ENCODE data around the gene PARD3. TPM values are rescaled to one million over a fixed set of nuclear protein-coding genes. Genes with fewer than 3 reads are reported as not detected.
"Not testable (repeated sequence)": the region's sequence is repeated elsewhere in the genome, so short reads cannot be mapped to it uniquely, and the experiment has no call there.

The PARD3 gene
- total RNA-seq, 2 experiments from 2014 or later: 1.3 to 1.9 TPM

DNA sequence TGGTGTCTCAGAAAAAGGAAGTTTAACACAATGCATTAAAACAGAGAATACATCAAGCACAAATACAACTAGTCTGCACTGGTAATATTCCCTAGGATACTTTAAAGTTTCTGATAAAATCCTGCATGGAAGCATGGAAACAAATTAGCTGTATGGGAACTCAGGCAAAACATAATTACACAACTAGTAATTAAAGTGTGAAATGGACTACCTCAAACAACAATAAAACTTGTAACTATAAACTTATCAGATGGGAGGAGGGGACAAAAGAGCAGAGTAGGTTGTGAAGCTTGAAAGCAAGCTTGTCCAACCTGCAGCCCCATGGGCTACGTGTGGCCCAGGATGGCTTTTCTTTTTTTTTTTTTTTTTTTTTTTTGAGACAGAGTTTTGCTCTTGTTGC, 98.9 kb downstream of the PARD3 start:
- Mint-ChIP-seq H3K27ac (no peak overlapping the region), H3K27me3 (peaks cover 2% of the 10 kb centered on the region), H3K36me3 (no peaks in the 10 kb centered on the region), H3K9me3 (no peaks in the 10 kb centered on the region), H3K4me3 (no peak overlapping the region), H3K4me1 (no peaks in the 10 kb centered on the region)
- DNase-seq: no peak

DNA sequence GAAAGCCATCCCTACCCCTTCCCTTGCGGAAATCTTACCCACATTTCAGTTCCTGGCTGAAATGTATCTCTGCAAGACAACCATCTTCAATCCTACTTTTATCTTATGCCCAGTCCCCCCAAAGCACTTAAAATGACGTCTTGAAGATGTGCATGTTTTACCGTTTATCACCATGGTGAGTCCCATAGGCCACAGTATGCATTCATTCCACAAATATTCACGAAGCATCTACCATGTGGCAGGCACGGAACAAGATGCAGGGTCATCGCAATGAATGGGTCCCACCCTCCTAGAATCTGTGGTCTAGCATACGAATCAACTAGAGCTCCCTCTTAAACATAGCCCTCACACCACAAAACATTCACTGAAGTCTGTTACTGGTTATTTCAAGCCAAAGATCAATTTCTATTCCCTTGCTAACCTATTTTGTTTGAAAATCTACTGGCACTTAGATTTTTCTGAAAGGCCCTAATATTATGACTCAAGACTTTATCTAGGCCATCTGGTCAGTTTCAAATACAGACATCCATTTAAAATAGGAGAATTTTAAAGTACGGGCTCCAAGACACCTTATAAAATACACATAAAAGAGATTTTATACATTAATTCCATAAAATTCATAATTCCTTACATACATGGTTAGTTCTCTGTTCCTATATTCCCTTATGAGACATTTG, 99.4 kb downstream of the PARD3 start:
- no peak for DNase-seq
- peaks cover 2% of the 10 kb centered on the region for H3K27me3 Mint-ChIP-seq
- H3K27ac Mint-ChIP-seq: no peak overlapping the region
- H3K4me1 Mint-ChIP-seq: no peaks in the 10 kb centered on the region
- no peaks in the 10 kb centered on the region for H3K9me3 Mint-ChIP-seq
- H3K4me3 Mint-ChIP-seq: no peak overlapping the region
- no peaks in the 10 kb centered on the region for H3K36me3 Mint-ChIP-seq

DNA sequence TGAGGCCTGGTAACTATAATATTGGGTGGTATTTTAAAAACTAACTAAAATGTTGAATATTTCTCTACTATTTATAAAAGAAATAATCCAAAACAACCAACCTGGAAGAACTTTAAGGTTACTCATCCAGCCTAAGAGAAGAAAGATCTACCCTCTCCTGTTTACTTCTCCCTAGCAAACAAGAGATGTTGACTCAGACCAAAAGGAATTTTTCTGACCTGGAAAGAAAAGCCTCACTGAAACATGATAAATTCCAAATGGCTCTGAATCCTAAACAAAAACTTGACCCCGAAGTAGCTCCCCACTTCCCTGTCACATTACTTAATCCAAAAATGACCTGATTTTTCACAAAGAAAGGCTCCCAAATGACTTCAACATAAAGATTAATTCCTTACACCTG, 101.2 kb downstream of the PARD3 start:
- no peak overlapping the region for H3K27ac Mint-ChIP-seq
- no peak overlapping the region for H3K4me3 Mint-ChIP-seq
- H3K36me3 Mint-ChIP-seq: no peaks in the 10 kb centered on the region
- no peaks in the 10 kb centered on the region for H3K4me1 Mint-ChIP-seq
- H3K27me3 Mint-ChIP-seq: peaks cover 2% of the 10 kb centered on the region
- no peaks in the 10 kb centered on the region for H3K9me3 Mint-ChIP-seq
- no peak for DNase-seq

DNA sequence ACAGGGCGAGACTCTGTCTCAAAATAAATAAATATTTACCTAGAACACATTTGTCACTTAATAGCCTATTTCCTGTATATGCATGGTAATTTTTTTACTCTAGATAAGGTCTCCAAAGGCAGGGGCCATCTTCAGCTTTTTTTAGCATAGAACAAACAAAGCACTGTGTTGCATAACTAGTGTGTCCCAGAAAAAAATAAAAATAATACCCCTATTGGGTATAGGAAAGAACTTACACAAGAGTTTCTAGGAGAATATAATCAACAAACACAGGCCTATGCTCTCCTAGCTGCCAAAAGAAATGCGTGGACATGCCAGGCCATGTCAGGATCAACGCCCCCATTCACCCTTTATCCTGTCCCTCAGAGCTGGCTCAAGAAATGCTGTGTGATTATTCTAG, 103.6 kb downstream of the PARD3 start:
- no peak for DNase-seq
- Mint-ChIP-seq H3K9me3 (no peaks in the 10 kb centered on the region), H3K4me3 (no peak overlapping the region), H3K27me3 (peaks cover 2% of the 10 kb centered on the region), H3K27ac (no peak overlapping the region), H3K4me1 (no peaks in the 10 kb centered on the region), H3K36me3 (no peaks in the 10 kb centered on the region)

DNA sequence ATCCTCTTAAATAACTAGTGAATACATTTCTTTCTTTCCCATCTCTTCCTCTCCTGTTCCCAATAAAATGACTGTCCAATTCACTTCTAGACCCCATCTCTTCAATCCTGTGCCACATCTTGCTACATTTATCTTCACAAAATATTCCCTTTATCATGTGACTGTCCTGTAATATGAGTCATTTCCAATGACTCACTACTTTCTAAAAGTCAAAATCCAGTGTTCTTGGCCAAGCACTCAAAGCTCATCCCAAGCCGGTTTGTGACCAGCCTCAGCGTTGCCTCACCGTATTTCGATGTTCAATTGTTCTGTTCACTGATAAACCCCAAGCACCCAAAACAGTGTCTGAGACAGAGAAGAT, 104.7 kb downstream of the PARD3 start:
- Mint-ChIP-seq H3K36me3 (no peaks in the 10 kb centered on the region), H3K9me3 (no peaks in the 10 kb centered on the region), H3K4me1 (peaks cover 5% of the 10 kb centered on the region), H3K27me3 (peaks cover 4% of the 10 kb centered on the region), H3K4me3 (no peak overlapping the region), H3K27ac (no peak overlapping the region)
- DNase-seq: no peak

DNA sequence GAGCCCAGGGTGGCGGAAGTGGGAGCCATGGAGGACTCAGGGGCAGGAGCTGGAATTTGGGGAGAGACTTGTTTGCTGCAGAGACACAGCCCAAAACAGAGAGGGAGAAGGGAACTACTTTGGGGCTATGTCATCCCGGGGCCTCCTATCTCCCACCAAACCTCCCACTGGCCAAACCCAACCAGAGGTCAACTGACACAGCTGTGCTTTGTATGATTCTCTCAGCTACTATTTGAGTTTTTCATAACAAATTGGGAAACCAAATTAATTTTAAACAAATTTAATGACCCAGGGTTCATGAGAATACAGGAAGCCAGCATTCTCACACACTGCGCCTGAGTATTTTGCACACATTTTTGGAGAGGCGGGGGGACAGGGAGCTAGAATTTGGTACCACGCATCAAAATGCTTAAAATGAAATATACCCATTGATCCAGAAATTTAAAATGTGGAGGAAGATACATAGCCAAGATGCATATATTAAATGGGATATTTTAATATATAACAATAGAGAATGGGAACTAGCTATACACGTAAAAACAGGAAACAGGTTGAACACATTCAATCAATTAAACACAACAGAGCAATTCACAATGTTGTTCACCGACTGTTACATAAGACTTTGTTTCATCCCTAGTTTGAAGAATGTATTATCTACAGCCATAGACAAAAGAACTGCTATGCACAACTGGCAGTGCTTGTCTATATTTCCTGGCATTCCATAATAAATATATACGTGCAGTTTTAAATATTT, 105.3 kb downstream of the PARD3 start:
- DNase-seq: no peak
- H3K36me3 Mint-ChIP-seq: no peaks in the 10 kb centered on the region
- H3K9me3 Mint-ChIP-seq: no peaks in the 10 kb centered on the region
- H3K27me3 Mint-ChIP-seq: peaks cover 5% of the 10 kb centered on the region
- H3K4me1 Mint-ChIP-seq: peaks cover 7% of the 10 kb centered on the region
- H3K27ac Mint-ChIP-seq: no peak overlapping the region
- H3K4me3 Mint-ChIP-seq: no peak overlapping the region

DNA sequence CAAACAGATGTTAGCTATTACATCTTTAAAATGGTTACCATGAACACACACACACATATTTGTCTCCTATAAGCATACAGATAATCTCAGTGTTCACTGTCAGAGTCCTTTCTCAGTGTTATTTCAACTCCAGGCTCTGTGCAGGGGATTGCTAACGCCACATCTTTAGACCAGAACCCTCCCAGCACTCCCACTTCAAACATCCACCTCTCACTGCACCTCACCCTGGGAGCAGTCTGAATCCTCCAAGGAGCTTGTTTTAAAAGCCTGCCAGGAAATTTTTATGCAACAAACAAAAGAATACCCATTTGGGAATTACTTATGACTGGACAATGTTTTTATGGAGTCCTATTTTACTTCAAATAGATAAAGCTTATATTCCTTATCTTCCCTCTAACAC, 107.4 kb downstream of the PARD3 start:
- DNase-seq: no peak
- Mint-ChIP-seq H3K27ac (no peak overlapping the region), H3K36me3 (no peaks in the 10 kb centered on the region)

DNA sequence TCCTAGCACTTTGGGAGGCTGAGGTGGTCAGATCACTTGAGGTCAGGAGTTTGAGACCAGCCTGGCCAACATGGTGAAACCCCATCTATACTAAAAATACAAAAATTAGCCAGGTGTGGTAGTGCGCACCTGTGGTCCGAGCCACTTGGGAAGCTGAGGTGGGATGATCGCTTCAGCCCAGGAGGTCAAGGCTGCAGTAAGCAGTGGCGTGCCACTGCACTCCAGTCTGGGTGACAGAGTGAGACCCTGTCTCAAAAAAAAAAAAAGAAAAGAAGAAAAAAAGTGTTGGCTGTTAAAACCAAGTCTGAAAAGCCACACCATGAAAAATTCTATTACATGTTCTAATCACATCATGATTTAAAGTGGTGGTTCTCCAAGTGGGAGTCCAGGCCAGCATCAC, 108.1 kb downstream of the PARD3 start:
- not testable (repeated sequence) for H3K27me3 Mint-ChIP-seq, H3K4me3 Mint-ChIP-seq, H3K9me3 Mint-ChIP-seq, H3K27ac Mint-ChIP-seq, H3K4me1 Mint-ChIP-seq, DNase-seq, H3K36me3 Mint-ChIP-seq

More for the DNA sequence above, 107.4 kb downstream of the PARD3 start:
- H3K9me3 Mint-ChIP-seq: no peaks in the 10 kb centered on the region
- peaks cover 7% of the 10 kb centered on the region for H3K4me1 Mint-ChIP-seq
- peaks cover 5% of the 10 kb centered on the region for H3K27me3 Mint-ChIP-seq
- no peak overlapping the region for H3K4me3 Mint-ChIP-seq

DNA sequence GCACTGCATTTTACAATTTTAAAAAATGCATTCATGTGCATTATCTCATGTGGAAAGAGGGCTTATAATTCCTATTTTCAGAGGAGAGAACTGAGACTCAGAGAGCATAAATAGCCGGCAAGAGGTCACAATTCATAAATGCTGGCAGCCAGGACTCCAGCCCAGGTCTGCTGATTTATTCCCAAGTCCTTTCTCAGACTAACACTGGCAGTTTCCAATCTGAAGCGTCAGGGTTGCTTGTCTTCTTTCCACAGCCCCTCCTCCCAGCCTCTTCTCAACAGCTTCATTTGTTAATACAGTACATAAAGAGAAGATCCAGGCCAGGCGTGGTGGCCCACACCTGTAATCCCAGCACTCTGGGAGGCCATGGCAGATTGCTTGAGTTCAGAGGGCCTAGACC, 108.9 kb downstream of the PARD3 start:
- no peaks in the 10 kb centered on the region for H3K36me3 Mint-ChIP-seq
- peaks cover 7% of the 10 kb centered on the region for H3K4me1 Mint-ChIP-seq
- no peak for DNase-seq
- peaks cover 8% of the 10 kb centered on the region for H3K27me3 Mint-ChIP-seq
- H3K4me3 Mint-ChIP-seq: no peak overlapping the region
- no peaks in the 10 kb centered on the region for H3K9me3 Mint-ChIP-seq
- H3K27ac Mint-ChIP-seq: no peak overlapping the region

DNA sequence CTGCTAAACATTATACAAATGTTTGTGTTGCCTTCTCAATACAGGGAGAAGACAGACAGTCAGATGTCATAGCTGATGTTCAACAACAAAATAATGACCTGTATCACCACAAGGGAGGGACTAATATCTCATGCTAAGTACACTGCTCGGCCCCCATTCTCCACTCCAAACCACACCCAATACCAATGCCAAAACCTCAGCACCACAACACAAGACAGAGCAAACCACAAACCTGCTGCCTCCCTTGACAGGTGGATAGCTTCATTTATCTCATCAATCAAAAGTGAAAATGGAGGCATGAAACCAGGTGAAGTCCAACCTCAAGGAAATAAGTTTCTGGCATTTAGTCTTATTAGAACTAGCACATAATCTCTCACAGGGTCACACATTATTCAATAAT, 109.5 kb downstream of the PARD3 start:
- H3K27me3 Mint-ChIP-seq: peaks cover 8% of the 10 kb centered on the region
- no peak overlapping the region for H3K27ac Mint-ChIP-seq
- H3K36me3 Mint-ChIP-seq: no peaks in the 10 kb centered on the region
- H3K4me3 Mint-ChIP-seq: no peak overlapping the region
- H3K4me1 Mint-ChIP-seq: peaks cover 7% of the 10 kb centered on the region
- H3K9me3 Mint-ChIP-seq: no peaks in the 10 kb centered on the region
- DNase-seq: no peak

DNA sequence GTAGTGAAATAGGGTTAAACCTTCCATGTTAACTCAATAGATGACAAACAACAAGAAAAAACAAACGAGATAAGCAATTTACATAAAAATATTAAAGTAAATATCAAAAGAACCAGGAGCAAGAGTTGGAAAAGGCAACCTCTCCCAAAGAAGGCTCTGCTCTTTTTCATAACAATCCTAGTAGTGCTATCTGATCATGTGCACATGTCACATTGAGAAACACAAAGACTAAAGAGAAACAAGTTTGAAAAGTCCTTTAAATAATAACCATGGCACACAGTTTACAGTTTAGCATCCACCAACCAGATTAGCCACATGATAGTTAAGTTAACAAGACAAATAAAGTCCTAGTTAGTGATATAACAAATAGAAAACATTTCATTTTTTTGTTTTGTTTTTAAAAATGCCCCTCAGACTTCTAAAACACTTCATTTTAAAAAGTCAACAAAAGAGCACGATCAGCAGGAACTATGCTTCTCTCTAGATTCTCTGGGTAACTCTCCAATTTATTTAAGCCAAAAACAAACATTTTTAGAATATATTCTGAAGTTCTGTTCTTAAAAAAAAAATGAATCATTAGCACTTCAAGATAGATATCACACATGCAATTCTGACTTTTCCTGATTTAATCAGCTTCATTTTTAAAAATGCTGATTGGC, 110.4 kb downstream of the PARD3 start:
- Mint-ChIP-seq H3K4me1 (peaks cover 7% of the 10 kb centered on the region), H3K4me3 (no peak overlapping the region), H3K9me3 (no peaks in the 10 kb centered on the region), H3K36me3 (no peaks in the 10 kb centered on the region), H3K27me3 (peaks cover 8% of the 10 kb centered on the region), H3K27ac (no peak overlapping the region)
- DNase-seq: no peak

DNA sequence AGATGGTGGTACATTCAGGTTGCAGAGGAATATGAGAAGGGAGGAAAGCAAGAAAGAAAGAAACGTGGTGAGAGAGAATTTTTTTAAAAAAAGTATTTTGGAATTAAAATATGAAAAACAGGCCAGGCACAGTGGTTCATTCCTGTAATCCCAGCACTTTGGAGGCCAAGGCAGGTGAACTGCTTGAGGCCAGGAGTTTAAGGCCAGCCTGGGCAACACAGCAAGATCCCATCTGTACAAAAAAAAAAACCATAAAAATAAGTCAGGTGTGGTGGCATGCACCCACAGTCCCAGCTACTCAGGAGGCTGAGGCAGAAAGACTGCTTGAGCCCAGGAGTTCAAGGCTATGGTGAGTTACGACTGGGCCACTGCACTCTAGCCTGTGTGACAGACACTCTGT, 112.1 kb downstream of the PARD3 start:
- Mint-ChIP-seq H3K4me1 (peaks cover 7% of the 10 kb centered on the region), H3K9me3 (no peaks in the 10 kb centered on the region)

DNA sequence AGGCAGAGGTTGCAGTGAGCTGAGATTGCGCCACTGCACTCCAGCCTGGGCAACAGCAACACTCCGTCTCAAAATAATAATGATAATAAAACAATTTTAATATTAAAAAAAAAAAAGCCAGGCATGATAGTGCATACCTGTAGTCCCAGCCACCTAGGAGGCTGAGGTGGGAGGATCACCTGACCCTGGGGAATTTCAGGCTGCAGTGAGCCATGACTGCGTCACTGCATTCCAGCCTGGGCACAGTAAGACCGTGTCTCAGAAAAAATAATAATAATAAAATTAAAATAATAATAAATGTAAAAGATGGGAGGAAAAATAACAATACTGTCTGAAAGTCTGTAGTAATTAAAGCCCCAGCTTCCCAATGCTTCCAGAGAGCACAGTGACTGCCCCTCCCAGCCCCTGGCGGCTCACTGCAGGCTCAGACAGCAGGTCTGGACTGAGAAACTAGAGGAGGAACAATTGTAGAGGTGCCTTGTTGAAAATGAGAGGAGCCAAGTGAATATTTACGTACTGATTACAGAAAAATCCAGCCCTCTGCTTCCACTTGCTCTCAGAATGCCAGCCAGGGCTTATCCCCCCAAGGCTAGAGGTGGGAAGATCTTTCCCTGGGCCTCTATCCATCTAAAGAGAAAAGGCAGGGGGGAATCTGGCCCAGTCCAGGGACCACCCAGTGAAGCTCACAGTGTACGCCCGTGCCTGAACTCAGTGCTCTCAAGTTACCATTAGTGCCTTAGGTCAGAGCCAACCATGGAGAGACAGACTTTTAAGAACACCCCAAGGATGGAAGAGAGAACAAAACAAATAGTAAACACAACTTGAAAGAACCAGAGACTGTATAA, 112.8 kb downstream of the PARD3 start:
- Mint-ChIP-seq H3K9me3 (no peaks in the 10 kb centered on the region), H3K27ac (no peak overlapping the region)

More for the DNA sequence above, 112.1 kb downstream of the PARD3 start:
- Mint-ChIP-seq H3K27me3 (peaks cover 8% of the 10 kb centered on the region), H3K36me3 (no peaks in the 10 kb centered on the region), H3K27ac (no peak overlapping the region), H3K4me3 (no peak overlapping the region)
- DNase-seq: no peak

DNA sequence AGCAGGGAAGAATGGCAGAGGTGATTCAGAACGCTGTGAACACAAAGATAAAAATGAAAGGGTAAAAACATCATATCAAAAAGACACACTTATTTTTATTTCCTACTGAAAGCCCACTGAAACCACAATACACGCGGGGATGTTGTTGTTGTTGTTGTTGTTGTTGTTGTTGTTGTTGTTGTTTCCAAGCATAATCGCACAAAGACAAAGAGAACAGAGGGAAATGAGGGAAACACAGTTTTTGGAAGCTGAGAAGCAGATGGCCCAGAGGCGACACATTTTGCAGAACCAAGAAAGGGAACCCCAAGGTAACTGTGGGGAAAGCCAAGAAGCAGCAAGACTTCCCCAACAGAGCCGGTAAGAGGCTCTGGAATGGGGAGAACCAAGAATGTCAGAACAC, 113.9 kb downstream of the PARD3 start:
- H3K27me3 Mint-ChIP-seq: peaks cover 8% of the 10 kb centered on the region
- DNase-seq: no peak
- no peak overlapping the region for H3K4me3 Mint-ChIP-seq
- no peaks in the 10 kb centered on the region for H3K36me3 Mint-ChIP-seq
- no peaks in the 10 kb centered on the region for H3K9me3 Mint-ChIP-seq
- peaks cover 12% of the 10 kb centered on the region for H3K4me1 Mint-ChIP-seq
- H3K27ac Mint-ChIP-seq: no peak overlapping the region

More for the DNA sequence above, 112.8 kb downstream of the PARD3 start:
- no peak for DNase-seq
- Mint-ChIP-seq H3K27me3 (peaks cover 8% of the 10 kb centered on the region), H3K4me1 (peaks cover 7% of the 10 kb centered on the region), H3K4me3 (no peak overlapping the region), H3K36me3 (no peaks in the 10 kb centered on the region)

DNA sequence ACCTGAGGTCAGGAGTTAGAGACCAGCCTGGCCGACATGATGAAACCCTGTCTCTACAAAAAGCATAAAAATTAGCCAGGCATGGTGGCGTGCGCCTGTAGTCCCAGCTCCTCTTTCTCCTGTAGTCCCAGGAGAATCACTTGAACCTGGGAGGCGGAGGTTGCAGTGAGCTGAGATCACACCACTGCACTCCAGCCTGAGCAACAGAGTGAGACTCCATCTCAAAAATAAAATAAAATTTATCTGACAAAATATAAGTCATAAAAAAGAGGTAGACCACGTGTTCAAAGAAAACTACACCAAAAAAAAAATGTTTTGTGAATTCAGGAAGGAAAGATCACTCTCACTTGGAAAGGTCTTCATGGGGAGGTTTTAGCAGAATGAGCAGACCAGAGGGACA, 114.3 kb downstream of the PARD3 start:
- H3K27me3 Mint-ChIP-seq, H3K4me3 Mint-ChIP-seq, H3K27ac Mint-ChIP-seq, DNase-seq, H3K9me3 Mint-ChIP-seq, H3K36me3 Mint-ChIP-seq: not testable (repeated sequence)
- peaks cover 11% of the 10 kb centered on the region for H3K4me1 Mint-ChIP-seq
